Karpas-422 (cell line): Measurements from ENCODE around the gene RALGAPB. TPM values are rescaled to one million over a fixed set of nuclear protein-coding genes. Genes with fewer than 3 reads are reported as not detected.

Experiments
- DNase-seq: peaks from one replicate; pipeline ENCODE4 v3.0.0-alpha.2; 2015
- H2AFZ ChIP-seq: fragments of 200-600 bp; sonication (generic); 2 replicates; pipeline ENCODE4 v1.6.1; 2014; ENCODE audit warnings: antibody characterized with exemption, low read length, mixed read lengths
- H3K27ac ChIP-seq: fragments of 200-600 bp; sonication (generic); 2 replicates; pipeline ENCODE4 v1.5.1; 2014; ENCODE audit warnings: mild to moderate bottlenecking, low read length, moderate library complexity
- H3K27me3 ChIP-seq: fragments of 200-600 bp; sonication (generic); 2 replicates; pipeline ENCODE4 v1.6.1; 2014; ENCODE audit warnings: low read length, mixed read lengths
- H3K36me3 ChIP-seq: fragments of 200-600 bp; sonication (generic); 2 replicates; pipeline ENCODE4 v1.6.1; 2014; ENCODE audit warnings: low read length, mixed read lengths; ENCODE audit not compliant: insufficient read depth
- H3K4me1 ChIP-seq: fragments of 200-600 bp; sonication (generic); 2 replicates; pipeline ENCODE4 v1.6.1; 2014; ENCODE audit warnings: mild to moderate bottlenecking, low read length, mixed read lengths
- H3K4me2 ChIP-seq: fragments of 200-600 bp; sonication (generic); 2 replicates; pipeline ENCODE4 v1.6.1; 2014; ENCODE audit warnings: low read length, low read depth, mild to moderate bottlenecking; ENCODE audit not compliant: poor library complexity, severe bottlenecking
- H3K4me3 ChIP-seq: fragments of 200-600 bp; sonication (generic); 2 replicates; pipeline ENCODE4 v1.5.1; 2014; ENCODE audit warnings: mild to moderate bottlenecking, antibody characterized with exemption, low read length, mixed read lengths
- H3K79me2 ChIP-seq: fragments of 200-600 bp; sonication (generic); 2 replicates; pipeline ENCODE4 v1.6.1; 2014; ENCODE audit warnings: mild to moderate bottlenecking, low read length, mixed read lengths
- H3K9ac ChIP-seq: fragments of 200-600 bp; sonication (generic); 2 replicates; pipeline ENCODE4 v1.6.0; 2014; ENCODE audit warnings: low read length
- H3K9me2 ChIP-seq: fragments of 200-600 bp; sonication (generic), shearing (Covaris generic); replicated peaks from 2 replicates; pipeline ENCODE4 v1.6.0; 2014; ENCODE audit warnings: mild to moderate bottlenecking, low read length, moderate library complexity; ENCODE audit not compliant: insufficient read depth
- H3K9me3 ChIP-seq: fragments of 300-700, 200-600 bp; sonication (generic); 2 replicates; pipeline ENCODE4 v1.6.1; 2014; ENCODE audit warnings: low read length, mixed read lengths
- H4K20me1 ChIP-seq: fragments of 200-600 bp; sonication (generic); 2 replicates; pipeline ENCODE4 v1.6.1; 2014; ENCODE audit warnings: mild to moderate bottlenecking, antibody characterized with exemption, low read length, low read depth; ENCODE audit not compliant: insufficient read depth
- total RNA-seq: library from RNA; depleted of rRNA; stranded (reverse); fragments of >200 nt; shearing (Covaris generic); gene quantifications from 2 replicates; pipeline ENCODE4 v1.2.3, GENCODE V29; 2014; ENCODE audit warnings: low replicate concordance

The RALGAPB gene
- total RNA-seq, 1 experiment from 2014 or later = 58.6 TPM

GRCh38 chr20:38612751-38613515 is 140.3 kb downstream of the RALGAPB start:
- no peak for DNase-seq
- Histone ChIP-seq H3K4me1 (peaks cover 3% of the 10 kb centered on the region), H3K79me2 (no peaks in the 10 kb centered on the region), H3K27me3 (no peaks in the 10 kb centered on the region), H4K20me1 (no peaks in the 10 kb centered on the region), H3K36me3 (no peaks in the 10 kb centered on the region), H3K4me2 (no peak overlapping the region), H3K9me3 (no peaks in the 10 kb centered on the region), H2AFZ (no peak overlapping the region), H3K9me2 (no peaks in the 10 kb centered on the region), H3K4me3 (no peak overlapping the region), H3K27ac (no peak overlapping the region), H3K9ac (no peak overlapping the region)

DNA sequence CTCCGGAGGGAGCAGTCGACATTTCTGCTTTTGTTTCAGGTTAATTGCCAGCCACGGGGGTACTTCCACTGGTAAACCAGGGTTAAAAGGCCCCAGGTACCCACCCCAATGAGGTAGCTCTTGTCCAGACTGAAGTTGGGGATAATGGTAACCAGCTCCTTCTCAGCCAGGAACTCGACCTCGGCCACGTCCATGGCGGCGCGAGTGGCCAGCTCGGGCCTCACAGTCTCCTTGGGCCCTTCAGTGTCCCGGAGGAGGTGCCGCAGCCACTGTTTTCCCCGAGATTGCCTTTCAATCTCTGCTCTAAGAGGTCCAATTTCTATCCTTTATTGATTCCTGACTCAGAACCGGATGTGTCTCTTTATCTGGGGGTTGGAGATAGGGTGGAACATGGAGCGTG is 142.6 kb downstream of the RALGAPB start:
- no peaks in the 10 kb centered on the region for H3K36me3 ChIP-seq
- no peak overlapping the region for H2AFZ ChIP-seq
- no peaks in the 10 kb centered on the region for H3K9me3 ChIP-seq
- no peaks in the 10 kb centered on the region for H3K27me3 ChIP-seq
- no peak overlapping the region for H3K4me2 ChIP-seq
- no peaks in the 10 kb centered on the region for H3K79me2 ChIP-seq
- no peaks in the 10 kb centered on the region for H4K20me1 ChIP-seq
- H3K9ac ChIP-seq = no peak overlapping the region
- H3K4me1 ChIP-seq = no peaks in the 10 kb centered on the region
- no peaks in the 10 kb centered on the region for H3K9me2 ChIP-seq
- no peak for DNase-seq
- no peak overlapping the region for H3K4me3 ChIP-seq
- no peak overlapping the region for H3K27ac ChIP-seq

- Histone ChIP-seq H3K4me3 (no peak overlapping the region), H3K27me3 (no peaks in the 10 kb centered on the region), H3K9me2 (no peaks in the 10 kb centered on the region), H3K27ac (no peak overlapping the region), H3K4me2 (no peak overlapping the region), H3K9me3 (no peaks in the 10 kb centered on the region), H3K9ac (no peak overlapping the region), H3K36me3 (no peaks in the 10 kb centered on the region), H4K20me1 (no peaks in the 10 kb centered on the region), H2AFZ (no peak overlapping the region), H3K79me2 (no peaks in the 10 kb centered on the region), H3K4me1 (no peaks in the 10 kb centered on the region)
- no peak for DNase-seq
Measured at GRCh38 chr20:38616457-38616856, 143.8 kb downstream of the RALGAPB start.

GRCh38 chr20:38617011-38617829 is 144.6 kb downstream of the RALGAPB start:
- DNase-seq = no peak

GRCh38 chr20:38617830-38618196 is 145.2 kb downstream of the RALGAPB start:
- Histone ChIP-seq H4K20me1 (no peaks in the 10 kb centered on the region), H3K27me3 (no peaks in the 10 kb centered on the region), H3K36me3 (no peaks in the 10 kb centered on the region), H3K4me2 (no peak overlapping the region), H3K4me3 (no peak overlapping the region), H3K27ac (no peak overlapping the region), H3K9ac (no peak overlapping the region), H3K9me3 (no peaks in the 10 kb centered on the region), H2AFZ (no peak overlapping the region), H3K79me2 (no peaks in the 10 kb centered on the region), H3K4me1 (no peaks in the 10 kb centered on the region), H3K9me2 (no peaks in the 10 kb centered on the region)
- no peak for DNase-seq

More at GRCh38 chr20:38617011-38617829, 144.6 kb downstream of the RALGAPB start:
- H3K9ac ChIP-seq = no peak overlapping the region
- H4K20me1 ChIP-seq = no peaks in the 10 kb centered on the region
- no peaks in the 10 kb centered on the region for H3K79me2 ChIP-seq
- no peaks in the 10 kb centered on the region for H3K9me2 ChIP-seq
- H3K27me3 ChIP-seq = no peaks in the 10 kb centered on the region
- no peaks in the 10 kb centered on the region for H3K36me3 ChIP-seq
- H3K9me3 ChIP-seq = no peaks in the 10 kb centered on the region
- no peak overlapping the region for H2AFZ ChIP-seq
- H3K27ac ChIP-seq = no peak overlapping the region
- H3K4me1 ChIP-seq = no peaks in the 10 kb centered on the region
- no peak overlapping the region for H3K4me2 ChIP-seq
- H3K4me3 ChIP-seq = no peak overlapping the region

DNA sequence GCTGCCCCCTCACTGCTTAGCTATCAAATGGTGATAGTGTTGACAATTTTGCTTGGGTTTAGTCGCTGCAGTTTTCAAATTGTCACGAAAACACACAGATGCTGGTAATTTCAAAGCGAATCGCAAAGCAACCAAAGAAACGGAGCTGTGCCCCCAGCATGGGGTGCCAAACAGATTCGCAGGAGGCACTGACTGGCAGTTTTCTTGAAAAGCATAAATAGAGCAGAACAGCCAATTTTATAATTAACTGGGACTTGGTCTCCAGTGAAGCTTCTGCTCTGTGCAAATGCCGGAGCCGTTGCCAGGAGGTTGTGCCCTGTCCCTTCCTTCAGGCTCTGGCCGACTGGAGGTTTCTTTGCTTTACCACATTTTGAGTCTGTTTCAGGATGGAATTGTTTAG is 147.8 kb downstream of the RALGAPB start:
- no peak overlapping the region for H3K4me2 ChIP-seq
- H3K27ac ChIP-seq = no peak overlapping the region
- no peaks in the 10 kb centered on the region for H3K79me2 ChIP-seq
- no peaks in the 10 kb centered on the region for H4K20me1 ChIP-seq
- H3K9ac ChIP-seq = no peak overlapping the region
- H3K36me3 ChIP-seq = no peaks in the 10 kb centered on the region
- no peaks in the 10 kb centered on the region for H3K27me3 ChIP-seq
- H3K4me1 ChIP-seq = no peaks in the 10 kb centered on the region
- no peaks in the 10 kb centered on the region for H3K9me2 ChIP-seq
- no peak for DNase-seq
- no peak overlapping the region for H2AFZ ChIP-seq
- H3K4me3 ChIP-seq = no peak overlapping the region
- no peaks in the 10 kb centered on the region for H3K9me3 ChIP-seq

GRCh38 chr20:38623061-38623460 is 150.4 kb downstream of the RALGAPB start:
- no peak overlapping the region for H3K27ac ChIP-seq
- no peaks in the 10 kb centered on the region for H3K36me3 ChIP-seq
- H3K4me3 ChIP-seq = no peak overlapping the region
- H3K4me1 ChIP-seq = no peaks in the 10 kb centered on the region
- H3K79me2 ChIP-seq = no peaks in the 10 kb centered on the region
- no peaks in the 10 kb centered on the region for H3K9me2 ChIP-seq
- no peak overlapping the region for H2AFZ ChIP-seq
- no peak overlapping the region for H3K4me2 ChIP-seq
- no peaks in the 10 kb centered on the region for H3K27me3 ChIP-seq
- H4K20me1 ChIP-seq = no peaks in the 10 kb centered on the region
- no peak for DNase-seq
- H3K9me3 ChIP-seq = no peaks in the 10 kb centered on the region
- H3K9ac ChIP-seq = no peak overlapping the region

DNA sequence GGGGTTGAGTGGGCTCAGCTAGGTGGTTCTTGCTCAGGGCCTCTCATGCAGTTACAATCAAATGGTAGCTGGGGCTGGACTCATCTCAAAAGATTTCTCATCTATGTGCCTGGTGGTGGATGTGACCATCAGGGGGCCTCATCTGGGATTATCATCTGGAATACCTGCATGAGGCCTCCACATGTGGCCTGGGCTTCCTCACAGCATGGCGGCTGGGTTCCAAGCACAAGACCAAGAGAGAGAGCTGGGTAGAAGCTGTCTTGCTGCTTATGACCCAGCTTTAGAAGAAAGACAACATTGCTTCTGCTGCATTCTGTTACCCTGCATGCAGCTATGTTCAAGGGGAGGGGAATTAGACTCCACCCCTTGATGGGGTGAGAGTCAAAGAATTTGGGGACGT is 151.4 kb downstream of the RALGAPB start:
- H3K4me2 ChIP-seq = no peak overlapping the region
- H3K9me3 ChIP-seq = no peaks in the 10 kb centered on the region
- no peaks in the 10 kb centered on the region for H4K20me1 ChIP-seq
- H3K9ac ChIP-seq = no peak overlapping the region
- H3K4me1 ChIP-seq = peaks cover 7% of the 10 kb centered on the region
- H3K9me2 ChIP-seq = no peaks in the 10 kb centered on the region
- H2AFZ ChIP-seq = no peak overlapping the region
- no peak overlapping the region for H3K27ac ChIP-seq
- H3K27me3 ChIP-seq = no peaks in the 10 kb centered on the region
- no peak overlapping the region for H3K4me3 ChIP-seq
- no peak for DNase-seq
- no peaks in the 10 kb centered on the region for H3K79me2 ChIP-seq
- H3K36me3 ChIP-seq = no peaks in the 10 kb centered on the region
